Effector memory CD4-positive, alpha-beta T cell (primary cell): ENCODE results near the gene ARHGEF1.
"Not testable (repeated sequence)": the region's sequence is repeated elsewhere in the genome, so short reads cannot be mapped to it uniquely, and the experiment has no call there.

ENCODE experiments used
- DNase-seq, 3 donors: peaks; one replicate each; pipeline ENCODE4 v3.0.0-alpha.2; 2020
- H3K27ac ChIP-seq: 2 replicates; pipeline ENCODE4 v1.7.0; 2013; ENCODE audit warnings: mild to moderate bottlenecking, low read length, moderate library complexity; ENCODE audit not compliant: insufficient read depth, poor library complexity, severe bottlenecking
- H3K27me3 ChIP-seq: replicated peaks from 2 replicates; pipeline ENCODE4 v1.7.0; 2013; ENCODE audit warnings: mild to moderate bottlenecking, low read length; ENCODE audit not compliant: insufficient read depth, control insufficient read depth, poor library complexity, severe bottlenecking
- H3K36me3 ChIP-seq: 2 replicates; pipeline ENCODE4 v1.7.0; 2013; ENCODE audit warnings: mild to moderate bottlenecking, low read length, moderate library complexity; ENCODE audit not compliant: control insufficient read depth, insufficient read depth
- H3K4me1 ChIP-seq: 2 replicates; pipeline ENCODE4 v1.7.0; 2013; ENCODE audit warnings: low read length, mild to moderate bottlenecking; ENCODE audit not compliant: control insufficient read depth, insufficient read depth, poor library complexity, severe bottlenecking
- H3K4me3 ChIP-seq: 2 replicates; pipeline ENCODE4 v1.7.0; 2013; ENCODE audit warnings: low read length, low read depth, mild to moderate bottlenecking; ENCODE audit not compliant: insufficient read depth, poor library complexity, severe bottlenecking
- H3K9me3 ChIP-seq: 2 replicates; pipeline ENCODE4 v1.7.0; 2013; ENCODE audit warnings: mild to moderate bottlenecking, low read length, moderate library complexity; ENCODE audit not compliant: control insufficient read depth

ARHGEF1 gene

DNA sequence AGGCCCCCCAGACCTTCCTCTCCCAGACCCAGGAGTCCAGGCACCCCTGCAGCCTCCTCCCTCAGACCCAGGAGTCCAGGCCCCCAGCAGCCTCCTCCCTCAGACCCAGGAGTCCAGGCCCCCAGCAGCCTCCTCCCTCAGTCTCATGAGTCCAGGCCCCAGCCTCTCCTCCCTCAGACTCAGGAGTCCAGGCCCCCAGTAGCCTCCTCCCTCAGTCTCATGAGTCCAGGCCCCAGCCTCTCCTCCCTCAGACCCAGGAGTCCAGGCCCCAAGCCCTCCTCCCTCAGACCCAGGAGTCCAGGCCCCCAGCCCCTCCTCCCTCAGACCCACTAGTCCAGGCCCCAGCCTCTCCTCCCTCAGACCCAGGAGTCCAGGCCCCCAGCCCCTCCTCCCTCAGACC is 56.2 kb downstream of the ARHGEF1 start:
- H3K9me3 ChIP-seq, DNase-seq, H3K27ac ChIP-seq, H3K27me3 ChIP-seq, H3K4me3 ChIP-seq, H3K36me3 ChIP-seq: not testable (repeated sequence)
- peaks cover 24% of the 10 kb centered on the region for H3K4me1 ChIP-seq

DNA sequence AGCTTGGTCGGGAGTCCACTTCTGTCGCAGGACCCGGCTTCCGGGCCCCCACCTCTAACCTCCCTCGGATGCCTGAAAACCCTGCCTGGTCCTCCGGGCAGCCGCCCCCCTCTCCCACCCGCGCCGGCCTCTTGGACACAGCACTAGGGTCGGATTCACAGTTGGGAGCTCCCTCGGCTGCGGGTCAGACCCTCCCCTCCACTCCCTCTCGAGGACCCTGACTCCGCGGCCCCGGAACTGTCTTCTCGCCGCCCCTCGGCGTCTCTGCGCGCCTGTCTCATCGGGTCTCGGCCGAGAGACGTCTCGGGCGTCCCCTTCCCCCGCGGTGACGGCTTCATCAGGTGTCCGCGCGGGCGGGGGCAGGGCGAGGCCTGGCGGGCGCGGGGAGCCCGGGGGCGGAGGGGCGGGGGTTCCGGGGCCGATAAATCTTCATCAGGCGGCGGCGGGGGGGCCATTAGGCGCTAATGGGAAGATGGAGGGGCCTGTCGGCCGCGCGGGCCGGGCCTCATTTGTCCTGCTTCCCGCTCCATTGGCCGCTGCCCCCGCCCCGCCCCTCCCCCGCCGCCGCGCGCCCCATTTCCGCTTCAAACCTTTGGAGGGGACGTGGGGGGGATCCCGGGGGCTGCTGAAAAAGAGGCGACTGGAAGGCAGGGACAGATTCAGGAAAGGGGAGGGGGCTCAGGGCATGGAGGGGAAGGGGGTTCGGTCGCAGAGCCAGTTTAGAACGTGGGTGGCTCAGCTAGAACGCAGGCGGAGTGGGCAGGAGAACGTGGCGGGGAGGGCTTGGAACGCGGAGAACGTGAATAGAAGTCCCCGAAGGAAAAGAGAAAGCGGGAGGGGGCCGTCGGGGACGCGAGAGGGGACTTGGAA is 57.1 kb downstream of the ARHGEF1 start:
- Histone ChIP-seq H3K27ac (peak overlapping the region; percentile 32), H3K9me3 (no peaks in the 10 kb centered on the region), H3K4me1 (peaks cover 25% of the 10 kb centered on the region), H3K27me3 (no peaks in the 10 kb centered on the region), H3K36me3 (no peaks in the 10 kb centered on the region), H3K4me3 (peak overlapping the region; percentile 53)
- peak in 2 of 3 donors; percentile 33 to 45 for DNase-seq

DNA sequence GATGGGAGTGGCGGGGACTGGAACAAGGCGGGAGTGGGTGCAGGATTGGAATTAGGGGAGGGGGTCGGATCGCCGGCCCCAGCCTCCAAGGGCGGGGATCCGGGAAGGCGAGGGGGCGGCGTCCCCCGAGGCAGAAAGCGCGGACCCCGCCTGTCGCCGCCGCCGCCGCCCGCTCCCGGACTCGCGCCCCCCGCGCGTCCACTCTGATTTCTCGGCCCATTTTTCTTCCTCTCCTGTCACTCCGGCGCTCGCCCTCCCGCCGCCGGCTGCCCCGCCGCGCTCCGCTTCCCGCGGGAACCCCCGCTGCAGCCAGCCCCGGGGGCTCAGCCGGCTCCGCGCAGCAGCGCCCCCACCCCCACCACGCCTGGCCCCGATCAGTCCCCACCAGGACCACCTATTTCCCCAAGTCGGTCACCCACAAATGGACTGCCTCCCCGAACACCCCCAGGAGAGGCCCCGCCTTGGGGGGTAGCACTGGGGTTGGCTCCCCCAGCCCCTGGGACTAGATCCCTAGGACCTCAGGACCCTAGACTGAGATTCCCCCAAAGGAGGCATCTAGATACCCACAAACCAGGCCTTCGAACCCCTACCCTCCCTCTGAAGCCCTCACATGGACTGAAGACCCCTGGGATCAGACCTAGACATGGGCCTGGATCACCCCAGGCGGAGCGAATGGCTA is 57.9 kb downstream of the ARHGEF1 start:
- peak overlapping the region; percentile 53 for H3K4me3 ChIP-seq
- peaks cover 33% of the 10 kb centered on the region for H3K4me1 ChIP-seq
- H3K27ac ChIP-seq: peak overlapping the region; percentile 32
- no peaks in the 10 kb centered on the region for H3K9me3 ChIP-seq
- DNase-seq: no peak
- no peaks in the 10 kb centered on the region for H3K27me3 ChIP-seq
- no peaks in the 10 kb centered on the region for H3K36me3 ChIP-seq

DNA sequence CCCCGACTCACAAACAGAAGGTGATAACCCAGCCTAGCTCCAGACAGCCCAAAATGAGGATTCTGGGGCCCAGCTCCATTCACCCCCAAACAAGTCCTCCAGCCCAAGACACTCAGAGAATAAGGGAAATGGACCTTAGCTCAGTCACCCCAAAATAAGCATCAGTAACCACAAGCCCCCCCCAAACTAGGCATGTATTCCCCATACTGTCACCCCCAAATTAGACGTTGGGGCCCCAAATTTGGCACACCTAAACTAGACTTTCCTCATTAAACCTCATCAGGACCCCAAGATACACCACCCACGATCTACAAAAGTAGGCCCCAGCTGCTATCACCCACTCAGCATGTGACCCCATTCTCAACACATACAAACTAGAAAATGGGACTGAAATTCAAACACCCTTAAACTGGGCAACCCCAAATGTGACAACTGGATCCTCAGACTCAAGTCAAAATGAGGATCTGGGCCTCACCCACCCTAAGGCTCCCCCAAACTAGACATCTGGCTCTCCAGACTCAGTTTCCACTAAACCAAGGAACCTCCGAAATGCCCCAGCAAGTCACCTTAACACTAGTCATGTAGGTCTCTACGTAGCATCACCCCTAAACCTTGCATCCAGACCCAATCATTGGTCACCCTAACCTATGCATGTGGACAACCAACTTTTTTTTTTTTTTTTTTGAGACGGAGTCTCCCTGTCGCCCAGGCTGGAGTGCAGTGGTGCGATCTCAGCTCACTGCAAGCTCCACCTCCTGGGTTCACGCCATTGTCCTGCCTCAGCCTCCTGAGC is 58.6 kb downstream of the ARHGEF1 start:
- Histone ChIP-seq H3K4me1 (peaks cover 40% of the 10 kb centered on the region), H3K36me3 (no peaks in the 10 kb centered on the region), H3K27ac (no peak overlapping the region), H3K9me3 (no peaks in the 10 kb centered on the region), H3K4me3 (no peak overlapping the region), H3K27me3 (no peaks in the 10 kb centered on the region)
- no peak for DNase-seq

DNA sequence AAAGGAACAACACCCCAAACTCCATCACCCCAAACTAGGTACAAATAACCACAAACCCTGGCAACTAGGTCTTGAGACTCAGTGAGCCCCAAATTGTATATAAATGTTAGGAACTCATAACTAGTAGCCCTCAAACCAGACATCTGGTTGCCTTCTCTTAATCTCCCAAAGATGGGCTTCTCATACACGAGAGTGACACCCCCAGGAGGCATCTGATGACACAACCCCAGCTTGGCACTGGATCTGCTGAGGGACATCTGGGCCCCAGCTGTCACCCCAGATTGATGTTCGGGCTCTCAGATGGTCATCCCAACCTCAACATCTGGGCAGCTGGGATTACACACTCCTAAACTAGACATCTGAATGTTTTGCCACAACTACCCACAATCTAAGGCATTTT is 61.4 kb downstream of the ARHGEF1 start:
- no peaks in the 10 kb centered on the region for H3K36me3 ChIP-seq
- no peaks in the 10 kb centered on the region for H3K27me3 ChIP-seq
- DNase-seq: no peak
- H3K4me1 ChIP-seq: peaks cover 41% of the 10 kb centered on the region
- H3K9me3 ChIP-seq: no peaks in the 10 kb centered on the region
- no peak overlapping the region for H3K4me3 ChIP-seq
- peak overlapping the region; percentile 67 for H3K27ac ChIP-seq

DNA sequence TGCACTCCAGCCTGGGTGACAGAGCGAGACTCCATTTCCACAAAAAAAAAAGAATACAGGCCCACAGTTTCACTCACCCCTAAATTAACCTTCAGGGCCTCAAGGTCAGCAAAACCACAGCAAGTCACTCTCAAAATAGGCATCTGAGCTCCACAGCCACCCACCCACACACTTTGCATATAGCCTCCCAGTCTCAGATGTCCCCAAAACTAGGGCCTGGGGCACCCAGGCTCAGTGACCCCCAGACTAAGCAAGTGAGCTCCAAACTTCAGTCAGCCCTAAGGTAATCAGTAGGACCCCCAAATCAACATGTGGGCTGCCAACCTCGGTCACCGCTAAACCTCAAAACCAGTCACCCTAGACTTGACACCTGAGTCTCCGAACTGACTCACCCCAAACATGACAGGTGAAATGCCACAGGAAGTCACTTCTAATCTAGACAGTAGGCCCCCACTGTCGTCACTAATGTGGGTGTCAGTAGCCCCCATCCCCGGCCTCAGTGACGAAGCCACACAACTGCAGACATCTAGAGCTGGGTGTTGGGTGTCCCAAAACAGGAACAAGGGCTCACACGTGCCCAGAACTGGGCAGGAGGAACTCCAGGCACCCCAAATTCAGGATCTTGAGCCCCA is 62.3 kb downstream of the ARHGEF1 start:
- H3K4me1 ChIP-seq: peaks cover 37% of the 10 kb centered on the region

DNA sequence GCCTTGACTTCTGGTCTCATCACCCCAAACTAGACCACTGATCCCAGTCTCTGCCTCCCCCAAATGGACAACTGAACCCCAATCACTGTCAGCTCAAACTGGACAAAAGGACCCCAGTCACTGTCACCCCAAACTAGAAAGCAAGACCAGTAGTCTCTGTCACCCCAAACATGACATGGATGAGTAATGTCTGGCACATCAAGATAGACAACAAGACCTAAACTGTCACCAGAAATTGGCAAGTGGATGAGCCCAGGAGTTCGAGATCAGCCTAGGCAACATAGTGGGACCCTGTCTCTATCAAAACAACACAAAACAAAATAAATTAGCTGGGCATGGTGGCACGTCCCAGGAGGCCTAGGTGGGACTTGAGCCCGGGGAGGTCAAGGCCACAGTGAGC is 64.1 kb downstream of the ARHGEF1 start:
- no peak overlapping the region for H3K27ac ChIP-seq
- H3K4me3 ChIP-seq: no peak overlapping the region
- no peaks in the 10 kb centered on the region for H3K36me3 ChIP-seq
- no peak for DNase-seq
- peaks cover 29% of the 10 kb centered on the region for H3K4me1 ChIP-seq
- no peaks in the 10 kb centered on the region for H3K9me3 ChIP-seq
- H3K27me3 ChIP-seq: no peaks in the 10 kb centered on the region

More for the DNA sequence above, 62.3 kb downstream of the ARHGEF1 start:
- H3K27ac ChIP-seq: peak overlapping the region; percentile 67
- H3K9me3 ChIP-seq: no peaks in the 10 kb centered on the region
- no peaks in the 10 kb centered on the region for H3K36me3 ChIP-seq
- DNase-seq: peak; percentile 81 to 92 (median 90)
- no peak overlapping the region for H3K4me3 ChIP-seq
- no peaks in the 10 kb centered on the region for H3K27me3 ChIP-seq

DNA sequence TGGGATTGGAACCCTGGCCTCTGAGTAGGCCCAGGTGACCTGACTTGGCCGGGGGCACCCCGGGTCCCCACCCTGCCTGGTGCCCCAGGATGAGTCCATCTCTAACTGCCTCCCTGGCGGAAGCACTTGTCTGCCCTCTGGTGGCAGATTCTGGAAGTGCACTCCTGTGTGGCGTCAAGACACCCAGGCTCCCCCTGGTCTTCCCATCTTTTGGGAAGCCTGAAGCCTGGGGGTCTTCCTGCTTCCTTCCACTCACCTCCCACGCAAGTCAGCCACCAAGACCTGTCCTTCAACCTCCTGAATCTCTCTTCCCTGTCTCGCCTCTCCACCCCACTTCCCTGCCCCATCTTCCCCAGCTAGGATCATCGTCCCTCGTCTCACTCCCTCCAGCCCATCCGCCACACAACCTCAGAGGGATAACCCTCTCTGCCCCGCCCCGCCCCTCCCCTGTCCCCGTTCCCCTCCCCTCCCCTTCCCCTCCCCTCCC is 68.7 kb downstream of the ARHGEF1 start:
- H3K4me3 ChIP-seq: no peak overlapping the region
- H3K9me3 ChIP-seq: no peaks in the 10 kb centered on the region
- DNase-seq: peak; percentile 65 to 79 (median 78)
- no peak overlapping the region for H3K27ac ChIP-seq
- H3K4me1 ChIP-seq: peaks cover 3% of the 10 kb centered on the region
- H3K27me3 ChIP-seq: no peaks in the 10 kb centered on the region
- H3K36me3 ChIP-seq: peaks cover 11% of the 10 kb centered on the region

DNA sequence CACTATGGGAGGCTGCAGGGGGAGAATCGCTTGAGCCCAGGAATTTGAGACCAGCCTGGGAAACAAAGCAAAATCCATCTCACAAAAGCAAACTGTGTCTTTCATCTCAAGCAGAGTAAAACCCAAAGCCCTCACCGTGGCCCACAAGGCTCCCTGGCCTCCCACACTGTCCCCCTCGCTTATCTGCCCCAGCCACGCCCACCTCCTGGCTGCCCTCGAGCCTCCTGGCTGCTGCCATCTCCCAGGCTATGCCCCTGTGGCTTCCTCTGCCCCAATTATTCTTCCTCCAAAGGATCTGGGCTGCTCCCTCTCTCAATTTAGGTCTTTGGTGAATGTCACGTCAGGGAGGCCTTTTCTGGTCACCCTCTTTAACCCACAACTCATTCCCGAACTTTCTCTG is 72.5 kb downstream of the ARHGEF1 start:
- Histone ChIP-seq H3K4me1 (peaks cover 12% of the 10 kb centered on the region), H3K27ac (no peak overlapping the region), H3K27me3 (no peaks in the 10 kb centered on the region), H3K36me3 (peaks cover 14% of the 10 kb centered on the region), H3K4me3 (no peak overlapping the region), H3K9me3 (no peaks in the 10 kb centered on the region)
- no peak for DNase-seq
